ENCODE results near the gene B3GNT8. TPM values are rescaled to one million over a fixed set of nuclear protein-coding genes. Genes with fewer than 3 reads are reported as not detected.

B3GNT8 gene
- total and polyA plus RNA-seq, 2 of the 8 experiments (the other 6 are each of a cell fraction or from before 2014, with no cell fraction given) = 0.67 to 0.86 TPM

DNA sequence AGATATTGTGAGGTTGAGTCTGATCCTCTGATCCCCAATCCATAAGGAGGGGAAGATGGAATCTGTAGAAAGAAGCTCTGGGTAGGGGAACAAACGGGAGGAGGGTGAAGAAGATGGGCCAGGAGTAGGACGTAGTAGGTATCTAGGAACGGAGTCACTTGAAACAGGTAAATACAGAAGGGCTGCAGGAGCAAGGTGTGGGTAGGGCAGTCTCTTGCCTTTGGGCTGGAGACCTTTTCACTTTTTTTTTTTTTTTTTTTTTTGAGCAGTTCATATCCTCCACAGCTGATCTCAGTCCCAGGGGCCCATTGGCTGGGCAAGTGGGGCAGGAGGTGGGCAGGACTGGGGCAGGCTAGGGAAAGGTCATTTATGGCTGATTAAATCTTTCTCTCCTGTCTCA, 28.1 kb downstream of the B3GNT8 start:
- H2BK12ac ChIP-seq (ENCODE audit: low read depth, low read length) = no peak overlapping the region
- H2BK20ac ChIP-seq (ENCODE audit: low read length) = no peak overlapping the region
- H2AFZ ChIP-seq (ENCODE audit: low read length) = no peak overlapping the region
- no peak overlapping the region for H3K4ac ChIP-seq (replicated peaks; ENCODE audit: insufficient read length, low read depth, low read length)
- peaks cover 4% of the 10 kb centered on the region for H3K23me2 ChIP-seq (ENCODE audit: low read depth, low read length)
- H2AK5ac ChIP-seq (ENCODE audit: low read depth, low read length) = no peak overlapping the region
- H2BK120ac ChIP-seq (replicated peaks; ENCODE audit: low read depth, low read length) = no peak overlapping the region
- FAIRE-seq (no peak), DNase-seq (ENCODE audit: low read depth in 1 of 2, low spot score in 2 of 2) (no peak)
- H3K79me1 ChIP-seq (ENCODE audit: low read depth, low read length) = peaks cover 10% of the 10 kb centered on the region; the same call in 1 of the 2 replicates
- no peak overlapping the region for H3K18ac ChIP-seq (ENCODE audit: extremely low read depth, low read length)
- 89% methylated on average over 3 of the region's 3 CpGs; no CpG with 5 or more reads in 1 of the 2 experiments for WGBS, 2 experiments (ENCODE audit: extremely low coverage in 1 of 2, insufficient coverage in 1 of 2, insufficient read length in 1 of 2, insufficient replicate concordance in 2 of 2, low coverage in 1 of 2, low lambda C conversion rate in 2 of 2, missing lambda C conversion rate in 1 of 2)
- H4K5ac ChIP-seq (ENCODE audit: insufficient read length, low read depth, low read length) = no peak overlapping the region
- H3K4me3 ChIP-seq (ENCODE audit: extremely low read depth in 1 of 4, insufficient read depth in 2 of 4, low read depth in 3 of 4, low read length in 4 of 4) = peak overlapping the region in 2 of 4 experiments; percentile 98 to 99; a peak in 2 of 8 replicates
- POLR2A ChIA-PET (ENCODE audit: partially characterized antibody) = interaction anchor here (1.5 to 2.0 kb wide), 3 partner anchors 9 to 40 kb away, joined by 7 to 10 read pairs (median 9); partner anchors contain the start of genes B3GNT8 and DMAC2
- H4K20me1 ChIP-seq (replicated peaks in 1 of 2; ENCODE audit: control insufficient read depth in 1 of 2, insufficient read depth in 2 of 2, low read length in 2 of 2) = peaks cover 0 to 1% of the 10 kb centered on the region in 2 experiments
- H3K9me3 ChIP-seq (ENCODE audit: insufficient read depth in 2 of 2, low read depth in 1 of 2, low read length in 1 of 2) = no peaks in the 10 kb centered on the region
- no peaks in the 10 kb centered on the region for H3K36me3 ChIP-seq (ENCODE audit: control insufficient read depth in 2 of 4, insufficient read depth in 4 of 4, low read length in 3 of 4)
- H3K56ac ChIP-seq (replicated peaks; ENCODE audit: insufficient read length, low read depth, low read length) = no peak overlapping the region
- H3K23ac ChIP-seq (ENCODE audit: insufficient read length) = no peak overlapping the region
- H3K27me3 ChIP-seq (replicated peaks in 1 of 4; ENCODE audit: control insufficient read depth in 3 of 4, extremely low read depth in 1 of 4, insufficient read depth in 3 of 4, low read length in 3 of 4) = no peaks in the 10 kb centered on the region
- peaks cover 0 to 5% (median 0%) of the 10 kb centered on the region in 4 experiments; a peak in 5 of 7 replicates for H3K4me1 ChIP-seq (replicated peaks in 1 of 4; ENCODE audit: control insufficient read depth in 3 of 4, insufficient read depth in 4 of 4, low read length in 3 of 4)
- H2BK5ac ChIP-seq (ENCODE audit: low read depth, low read length) = no peak overlapping the region
- H2BK15ac ChIP-seq (ENCODE audit: low read length) = no peak overlapping the region
- H3K4me2 ChIP-seq (ENCODE audit: insufficient read depth in 1 of 2, low read depth in 2 of 2, low read length in 2 of 2) = peak overlapping the region; percentile 77 to 90; a peak in 2 of 4 replicates
- H3K27ac ChIP-seq (ENCODE audit: low read depth, low read length) = no peak overlapping the region
- H3K14ac ChIP-seq (ENCODE audit: insufficient read length) = no peak overlapping the region
- no peak overlapping the region for H4K91ac ChIP-seq (replicated peaks; ENCODE audit: insufficient read length, low read length)
- CTCF ChIA-PET (ENCODE audit: partially characterized antibody) = interaction anchor here (0.8 to 1.2 kb wide), 2 partner anchors 9 to 46 kb away, joined by 3 read pairs; no protein-coding TSS in a partner anchor
- no peak overlapping the region for H4K8ac ChIP-seq (ENCODE audit: extremely low read depth, insufficient read depth, low read length)
- H3K9ac ChIP-seq (replicated peaks in 1 of 4; ENCODE audit: extremely low read depth in 1 of 4, low read depth in 3 of 4, low read length in 3 of 4) = 0 out of 7 replicates have a peak overlapping the region, but pooled peaks of 1 of the 4 experiments have one; percentile 40
- peaks cover 0 to 33% of the 10 kb centered on the region in 2 experiments; a peak in 2 of 4 replicates for H3K79me2 ChIP-seq (ENCODE audit: control insufficient read depth in 1 of 2, insufficient read depth in 2 of 2, low read length in 2 of 2)
- TF ChIP-seq SP1 (IDR thresholded peaks at IDR 0.05; ENCODE audit: low read depth, low read length) = no peak
- TF ChIP-seq, protein P1, sequence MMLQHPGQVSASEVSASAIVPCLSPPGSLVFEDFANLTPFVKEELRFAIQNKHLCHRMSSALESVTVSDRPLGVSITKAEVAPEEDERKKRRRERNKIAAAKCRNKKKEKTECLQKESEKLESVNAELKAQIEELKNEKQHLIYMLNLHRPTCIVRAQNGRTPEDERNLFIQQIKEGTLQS (IDR thresholded peaks at IDR 0.05; ENCODE audit: insufficient read depth, low read depth, low read length) = no peak
- no peak for TF ChIP-seq ASH2L (IDR thresholded peaks at IDR 0.05; ENCODE audit: low read length)
- no peak for TF ChIP-seq TAF7 (optimal IDR thresholded peaks at IDR 0.05; ENCODE audit: borderline replicate concordance, low read depth, low read length)
- no peak for TF ChIP-seq SUZ12 (IDR thresholded peaks at IDR 0.05; ENCODE audit: low read length)
- no peak for TF ChIP-seq NANOG (IDR thresholded peaks at IDR 0.05; ENCODE audit: insufficient read depth, low read depth, low read length, poor library complexity, severe bottlenecking)
- no peak for TF ChIP-seq POLR2A (IDR thresholded peaks at IDR 0.05; ENCODE audit: control extremely low read depth in 1 of 2, low read depth in 2 of 2, low read length in 2 of 2)
- TF ChIP-seq BCL11A (IDR thresholded peaks at IDR 0.05; ENCODE audit: low read depth in 2 of 2, low read length in 2 of 2) = no peak
- TF ChIP-seq KDM1A (IDR thresholded peaks at IDR 0.05; ENCODE audit: borderline replicate concordance, low read length) = no peak
- TF ChIP-seq, protein P2, sequence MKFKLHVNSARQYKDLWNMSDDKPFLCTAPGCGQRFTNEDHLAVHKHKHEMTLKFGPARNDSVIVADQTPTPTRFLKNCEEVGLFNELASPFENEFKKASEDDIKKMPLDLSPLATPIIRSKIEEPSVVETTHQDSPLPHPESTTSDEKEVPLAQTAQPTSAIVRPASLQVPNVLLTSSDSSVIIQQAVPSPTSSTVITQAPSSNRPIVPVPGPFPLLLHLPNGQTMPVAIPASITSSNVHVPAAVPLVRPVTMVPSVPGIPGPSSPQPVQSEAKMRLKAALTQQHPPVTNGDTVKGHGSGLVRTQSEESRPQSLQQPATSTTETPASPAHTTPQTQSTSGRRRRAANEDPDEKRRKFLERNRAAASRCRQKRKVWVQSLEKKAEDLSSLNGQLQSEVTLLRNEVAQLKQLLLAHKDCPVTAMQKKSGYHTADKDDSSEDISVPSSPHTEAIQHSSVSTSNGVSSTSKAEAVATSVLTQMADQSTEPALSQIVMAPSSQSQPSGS (IDR thresholded peaks at IDR 0.05; ENCODE audit: low read length) = no peak
- TF ChIP-seq RFX5 (IDR thresholded peaks at IDR 0.05; ENCODE audit: borderline replicate concordance, low read depth, low read length) = no peak

All from H1 (cell line).